BE2C (cell line): Measurements from ENCODE around the gene ZNF483.
"Not testable (repeated sequence)": the region's sequence is repeated elsewhere in the genome, so short reads cannot be mapped to it uniquely, and the experiment has no call there.

ENCODE experiments used
- DNase-seq: peaks from one replicate; pipeline ENCODE4 v3.0.0-alpha.2; 2020
- H3K27me3 ChIP-seq: fragments of 250-450 bp; sonication (Bioruptor Pico); 2 replicates; pipeline ENCODE4 v1.5.1; 2020; ENCODE audit warnings: mild to moderate bottlenecking
- H3K36me3 ChIP-seq: fragments of 250-450 bp; sonication (Bioruptor Pico); 2 replicates; pipeline ENCODE4 v1.5.1; 2020; ENCODE audit warnings: mild to moderate bottlenecking
- H3K4me1 ChIP-seq: fragments of 250-450 bp; sonication (Bioruptor Pico); 2 replicates; pipeline ENCODE4 v1.5.1; 2020
- H3K4me3 ChIP-seq: 2 replicates; pipeline ENCODE4 v1.5.1; 2011; ENCODE audit warnings: low read depth, low read length
- H3K9me3 ChIP-seq: fragments of 250-450 bp; sonication (Bioruptor Pico); 2 replicates; pipeline ENCODE4 v1.5.1; 2020
- TF ChIP-seq, protein P1 (sequence below): IDR thresholded peaks from 2 replicates; pipeline ENCODE4 v1.5.1; 2012; ENCODE audit warnings: mild to moderate bottlenecking, low read depth, low read length

The ZNF483 gene

DNA sequence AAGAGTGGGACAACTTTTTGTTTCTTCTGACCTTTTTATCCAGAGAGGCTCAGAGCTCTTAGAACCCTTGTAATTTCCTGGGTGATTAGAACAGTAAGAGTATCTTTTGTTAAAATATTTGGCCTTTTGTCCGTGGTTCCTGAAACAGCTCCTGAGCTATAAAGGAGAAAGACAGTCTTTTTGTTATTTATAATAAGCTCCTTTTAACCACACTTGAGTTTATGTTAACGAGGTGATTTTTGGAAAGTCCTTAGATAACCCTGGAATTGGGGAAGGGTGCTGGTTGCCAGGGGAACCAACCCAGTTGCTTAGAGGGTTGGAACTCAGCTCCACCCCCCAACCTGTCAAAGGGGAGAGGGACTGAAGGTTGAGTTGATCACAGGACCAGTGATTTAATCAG lies 4.8 kb downstream of the ZNF483 start:
- no peaks in the 10 kb centered on the region for H3K4me1 ChIP-seq
- H3K4me3 ChIP-seq, result no peak overlapping the region
- H3K9me3 ChIP-seq, result no peaks in the 10 kb centered on the region
- DNase-seq, result no peak
- no peaks in the 10 kb centered on the region for H3K27me3 ChIP-seq
- peaks cover 8% of the 10 kb centered on the region for H3K36me3 ChIP-seq
- TF ChIP-seq, protein P1, sequence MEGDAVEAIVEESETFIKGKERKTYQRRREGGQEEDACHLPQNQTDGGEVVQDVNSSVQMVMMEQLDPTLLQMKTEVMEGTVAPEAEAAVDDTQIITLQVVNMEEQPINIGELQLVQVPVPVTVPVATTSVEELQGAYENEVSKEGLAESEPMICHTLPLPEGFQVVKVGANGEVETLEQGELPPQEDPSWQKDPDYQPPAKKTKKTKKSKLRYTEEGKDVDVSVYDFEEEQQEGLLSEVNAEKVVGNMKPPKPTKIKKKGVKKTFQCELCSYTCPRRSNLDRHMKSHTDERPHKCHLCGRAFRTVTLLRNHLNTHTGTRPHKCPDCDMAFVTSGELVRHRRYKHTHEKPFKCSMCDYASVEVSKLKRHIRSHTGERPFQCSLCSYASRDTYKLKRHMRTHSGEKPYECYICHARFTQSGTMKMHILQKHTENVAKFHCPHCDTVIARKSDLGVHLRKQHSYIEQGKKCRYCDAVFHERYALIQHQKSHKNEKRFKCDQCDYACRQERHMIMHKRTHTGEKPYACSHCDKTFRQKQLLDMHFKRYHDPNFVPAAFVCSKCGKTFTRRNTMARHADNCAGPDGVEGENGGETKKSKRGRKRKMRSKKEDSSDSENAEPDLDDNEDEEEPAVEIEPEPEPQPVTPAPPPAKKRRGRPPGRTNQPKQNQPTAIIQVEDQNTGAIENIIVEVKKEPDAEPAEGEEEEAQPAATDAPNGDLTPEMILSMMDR, result no peak

DNA sequence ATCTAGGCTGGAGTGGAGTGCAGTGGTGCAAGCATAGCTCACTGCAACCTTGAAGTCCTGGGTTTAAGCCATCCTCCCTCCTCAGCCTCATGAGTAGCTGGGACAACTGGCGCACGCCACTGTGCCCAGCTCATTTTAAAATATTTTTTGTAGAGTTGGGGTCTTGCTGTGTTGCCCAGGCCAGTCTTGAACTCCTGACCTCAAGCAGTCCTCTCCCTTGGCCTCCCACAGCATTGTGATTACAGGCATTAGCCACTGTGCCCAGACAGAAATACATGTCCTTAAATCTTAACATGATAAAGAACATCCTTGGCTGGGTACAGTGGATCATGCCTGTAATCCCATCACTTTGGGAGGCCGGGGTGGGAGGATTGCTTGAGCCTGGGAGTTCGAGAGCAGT lies 6.7 kb downstream of the ZNF483 start:
- H3K4me1 ChIP-seq, result no peaks in the 10 kb centered on the region
- peaks cover 15% of the 10 kb centered on the region for H3K36me3 ChIP-seq
- no peak for DNase-seq
- no peaks in the 10 kb centered on the region for H3K9me3 ChIP-seq
- TF ChIP-seq, protein P1, result no peak
- no peak overlapping the region for H3K4me3 ChIP-seq
- no peaks in the 10 kb centered on the region for H3K27me3 ChIP-seq

DNA sequence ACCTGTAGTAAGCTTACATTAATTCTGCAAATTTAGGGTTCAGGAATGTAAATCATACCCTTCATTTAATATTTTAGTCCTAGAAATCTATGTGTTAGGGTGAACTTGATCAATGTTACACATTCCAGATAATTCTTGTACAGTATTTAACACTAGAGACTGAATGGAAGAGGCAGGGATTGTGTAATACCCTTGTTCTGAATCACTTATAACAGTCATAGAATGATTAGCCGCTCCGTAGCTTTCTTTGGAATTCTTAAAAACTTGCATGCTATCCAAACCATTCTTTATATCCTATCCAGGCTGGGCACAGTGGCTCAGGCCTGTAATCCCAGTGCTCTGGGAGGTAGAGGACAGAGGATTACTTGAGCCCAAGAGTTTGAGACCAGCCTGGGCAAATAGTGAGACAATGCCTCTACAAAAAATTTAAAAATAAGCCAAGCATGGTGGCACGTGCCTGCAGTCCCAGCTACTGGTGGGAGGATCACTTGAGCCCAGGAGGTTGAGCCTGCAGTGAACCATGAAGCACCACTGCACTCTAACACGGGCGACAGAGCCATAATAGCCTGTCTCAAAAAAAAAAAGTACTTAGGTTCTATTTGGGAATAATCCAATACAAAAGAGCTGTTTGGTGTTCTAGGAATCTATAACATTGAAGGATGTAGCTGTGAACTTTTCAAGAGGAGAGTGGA lies 8.3 kb downstream of the ZNF483 start:
- TF ChIP-seq, protein P1, result no peak
- Histone ChIP-seq H3K4me3 (no peak overlapping the region), H3K9me3 (no peaks in the 10 kb centered on the region), H3K36me3 (peaks cover 7% of the 10 kb centered on the region; the same call in 1 of the 2 replicates), H3K4me1 (no peaks in the 10 kb centered on the region), H3K27me3 (no peaks in the 10 kb centered on the region)
- DNase-seq, result no peak

DNA sequence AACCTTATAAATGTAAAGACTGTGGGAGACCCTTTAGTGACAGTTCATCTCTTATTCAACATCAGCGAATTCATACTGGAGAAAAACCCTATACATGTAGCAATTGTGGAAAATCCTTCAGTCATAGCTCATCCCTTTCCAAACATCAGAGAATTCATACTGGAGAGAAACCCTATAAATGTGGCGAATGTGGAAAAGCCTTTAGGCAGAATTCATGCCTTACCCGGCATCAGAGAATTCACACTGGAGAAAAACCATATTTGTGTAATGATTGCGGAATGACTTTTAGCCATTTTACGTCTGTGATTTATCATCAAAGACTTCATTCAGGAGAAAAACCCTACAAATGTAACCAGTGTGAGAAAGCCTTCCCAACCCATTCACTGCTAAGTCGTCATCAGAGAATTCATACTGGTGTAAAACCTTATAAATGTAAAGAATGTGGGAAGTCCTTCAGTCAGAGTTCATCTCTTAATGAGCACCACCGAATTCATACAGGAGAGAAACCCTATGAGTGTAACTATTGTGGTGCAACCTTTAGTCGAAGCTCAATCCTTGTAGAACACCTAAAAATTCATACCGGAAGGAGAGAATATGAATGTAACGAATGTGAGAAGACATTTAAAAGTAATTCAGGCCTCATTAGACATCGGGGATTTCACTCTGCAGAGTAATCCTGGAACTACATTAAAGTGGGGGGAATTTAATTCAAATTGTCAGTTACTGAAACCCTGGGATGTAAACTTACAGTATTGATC lies 17.7 kb downstream of the ZNF483 start:
- no peak for DNase-seq
- Histone ChIP-seq H3K36me3 (peaks cover 8% of the 10 kb centered on the region; the same call in 1 of the 2 replicates), H3K9me3 (peaks cover 3% of the 10 kb centered on the region), H3K4me3 (no peak overlapping the region), H3K27me3 (no peaks in the 10 kb centered on the region), H3K4me1 (no peaks in the 10 kb centered on the region)
- TF ChIP-seq, protein P1, result no peak

DNA sequence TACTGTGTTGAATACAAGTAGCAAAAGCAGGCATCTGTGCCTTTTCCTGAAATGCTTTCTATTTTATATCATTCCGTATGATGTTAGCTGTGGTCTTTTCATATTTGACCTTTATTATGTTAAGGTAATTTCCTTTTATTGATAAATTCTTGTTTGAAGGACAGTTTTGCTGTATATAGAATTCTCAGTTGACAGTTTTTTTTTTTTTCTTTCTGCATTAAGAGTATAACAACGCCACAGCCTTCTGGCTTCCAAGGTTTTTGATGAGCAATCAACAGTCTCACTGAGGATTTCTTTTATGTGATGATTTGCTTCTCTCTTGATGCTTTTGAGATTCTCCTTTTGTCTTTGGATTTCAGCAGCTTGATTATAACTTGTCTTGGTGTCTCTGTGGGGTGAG lies 23.6 kb downstream of the ZNF483 start:
- TF ChIP-seq, protein P1, result no peak
- peaks cover 3% of the 10 kb centered on the region for H3K9me3 ChIP-seq
- H3K36me3 ChIP-seq, result no peaks in the 10 kb centered on the region
- H3K4me1 ChIP-seq, result no peaks in the 10 kb centered on the region
- no peak overlapping the region for H3K4me3 ChIP-seq
- no peak for DNase-seq
- no peaks in the 10 kb centered on the region for H3K27me3 ChIP-seq

DNA sequence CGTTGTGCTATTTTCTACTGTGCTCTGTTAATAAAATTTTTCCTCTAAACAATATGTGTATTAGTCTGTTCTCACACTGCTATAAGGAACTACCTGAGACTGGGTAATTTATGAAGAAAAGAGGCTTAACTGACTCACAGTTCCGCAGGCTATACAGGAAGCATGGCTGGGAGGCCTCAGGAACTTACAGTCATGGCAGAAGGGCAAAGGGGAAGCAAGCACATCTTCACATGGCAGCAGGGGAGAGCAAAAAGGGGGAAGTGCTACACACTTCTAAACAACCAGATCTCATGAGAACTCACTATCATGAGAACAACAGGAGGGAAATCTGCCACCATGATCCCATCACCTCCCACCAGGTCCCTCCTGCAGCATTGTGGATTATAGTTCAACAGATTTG lies 30.4 kb downstream of the ZNF483 start:
- not testable (repeated sequence) for H3K9me3 ChIP-seq, H3K4me3 ChIP-seq, H3K36me3 ChIP-seq, DNase-seq, H3K27me3 ChIP-seq, H3K4me1 ChIP-seq
